MV-4-11 (cell line): Measurements from ENCODE around the gene DDI2.
"Not testable (repeated sequence)": the region's sequence is repeated elsewhere in the genome, so short reads cannot be mapped to it uniquely, and the experiment has no call there.

Experiments used
- DNase-seq: peaks from one replicate; lab custom pipeline; 2025; lab: John Stamatoyannopoulos, UW

Gene DDI2

GRCh38 chr1:15617173-15618076 lies at the start of gene DDI2:
Gene DDI2, plus strand, starts transcription at chr1:15617458. Its CDS starts 213 bp downstream, at chr1:15617671.
- DNase-seq: peak; percentile 93

- DNase-seq: no peak
Observed at GRCh38 chr1:15568387-15569073, 48.7 kb upstream of the DDI2 start.

DNA sequence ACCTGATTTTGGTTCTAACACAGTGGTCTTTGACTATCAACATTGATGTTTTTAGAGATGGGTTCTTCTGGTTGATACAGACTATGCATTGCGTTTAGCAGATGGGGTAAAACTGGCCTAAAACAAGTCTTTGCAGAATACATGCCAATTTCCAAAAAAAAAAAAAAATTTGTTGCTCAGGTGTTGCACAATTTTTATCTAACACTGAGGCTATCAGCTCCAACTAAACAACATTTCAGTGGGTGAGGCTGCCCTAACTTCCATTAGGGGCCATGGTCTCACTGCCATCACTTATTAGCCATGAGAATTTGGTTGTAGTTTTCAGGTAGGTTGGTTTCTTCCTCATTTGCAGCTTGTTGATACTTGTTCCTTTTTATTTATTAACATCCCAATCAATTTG lies 46.4 kb upstream of the DDI2 start:
- DNase-seq: no peak

DNA sequence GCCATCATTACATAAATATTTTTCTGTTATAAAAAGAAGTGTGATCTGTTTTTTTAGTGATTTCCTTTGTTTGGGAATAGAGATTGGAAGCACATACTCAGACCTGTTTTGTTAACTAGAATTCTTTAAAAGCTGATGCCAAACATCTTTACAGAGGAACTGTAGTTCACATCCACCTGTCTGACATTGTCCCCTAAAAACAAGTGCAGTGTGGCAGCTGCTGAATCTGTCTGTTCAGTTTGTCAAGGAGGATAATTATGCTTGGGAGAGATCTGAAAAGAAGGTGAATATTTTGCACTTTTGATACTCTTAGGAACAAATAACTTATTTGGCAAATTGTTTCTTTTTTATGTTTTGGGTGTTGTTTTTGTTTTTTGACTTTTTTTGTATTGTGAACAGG lies 46.0 kb upstream of the DDI2 start:
- DNase-seq: no peak

GRCh38 chr1:15573477-15573876 lies 43.8 kb upstream of the DDI2 start:
- peak; percentile 2 for DNase-seq

GRCh38 chr1:15574741-15575140 lies 42.5 kb upstream of the DDI2 start:
- no peak for DNase-seq

GRCh38 chr1:15575549-15576150 lies 41.6 kb upstream of the DDI2 start:
- DNase-seq: no peak

DNA sequence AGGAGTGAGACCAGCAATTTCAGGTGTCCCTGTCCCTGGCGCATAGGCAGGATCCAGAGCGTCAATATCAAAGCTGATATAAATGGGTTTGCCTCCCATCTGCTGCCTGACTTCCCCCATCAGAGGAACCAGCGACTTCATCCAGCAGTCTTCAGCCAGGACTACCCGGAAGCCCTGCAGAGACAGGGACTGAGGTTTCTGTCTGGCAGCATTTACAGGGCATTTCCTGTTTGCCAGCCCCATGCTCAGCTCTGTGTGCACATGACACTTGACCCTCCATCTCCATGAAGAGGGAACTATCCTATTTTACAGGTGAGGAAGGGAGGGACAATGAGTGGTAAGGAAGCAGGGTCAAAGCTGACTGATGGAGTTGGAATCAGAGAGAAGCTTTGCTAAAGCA lies 39.6 kb upstream of the DDI2 start:
- no peak for DNase-seq

DNA sequence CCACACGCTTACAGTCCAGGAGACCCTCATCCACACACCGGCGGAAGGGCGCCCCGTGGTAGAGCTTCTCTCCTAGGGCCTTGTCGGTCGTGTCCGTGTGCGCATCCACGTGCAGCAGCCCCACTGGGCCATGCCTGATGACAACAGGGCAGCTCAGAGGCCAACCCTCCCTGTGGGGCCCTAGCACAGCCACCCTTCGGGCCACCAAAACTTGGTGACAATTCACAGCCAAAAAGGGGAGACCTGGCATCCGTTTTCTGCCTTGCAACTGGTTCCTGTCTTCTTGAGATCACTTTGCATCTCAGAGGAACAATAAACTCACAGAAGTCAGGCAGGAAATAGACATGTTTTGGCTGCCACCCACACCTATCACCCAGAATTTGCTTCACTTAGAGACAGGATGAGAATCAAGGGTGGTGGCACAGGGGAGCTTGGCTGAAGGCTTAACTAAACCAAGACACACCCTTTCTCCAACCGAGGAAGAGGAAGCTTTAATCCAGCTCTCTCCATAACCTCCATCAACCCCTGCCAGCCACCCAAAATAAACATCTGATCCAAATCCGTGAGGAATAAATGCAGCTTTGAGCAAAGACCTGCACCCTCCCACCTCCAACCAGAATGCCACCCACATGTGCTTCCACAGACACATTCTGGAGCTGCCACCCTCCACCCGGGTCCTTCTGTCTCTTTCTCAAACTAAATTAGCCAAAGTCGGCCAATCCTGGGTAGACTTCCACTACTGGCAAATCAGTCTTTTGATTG lies 38.2 kb upstream of the DDI2 start:
- DNase-seq: peak; percentile 1

DNA sequence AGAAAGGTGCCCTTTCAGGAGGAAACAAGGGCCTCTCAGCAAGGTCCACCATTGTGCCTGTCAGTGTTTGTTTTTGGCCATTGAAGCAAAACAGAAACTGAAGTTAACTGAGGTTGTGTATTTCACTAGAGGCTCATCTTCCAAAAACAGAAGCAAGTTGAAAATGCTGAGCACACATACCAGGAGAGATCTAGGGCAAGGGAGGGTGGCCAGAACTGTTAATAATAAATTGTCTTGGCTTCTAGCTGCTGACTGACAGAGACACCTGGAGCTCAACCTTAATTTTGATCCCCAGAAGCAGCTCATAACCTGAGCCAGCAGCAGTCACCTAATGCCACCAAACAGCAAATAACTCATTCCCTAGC lies 37.6 kb upstream of the DDI2 start:
- no peak for DNase-seq

DNA sequence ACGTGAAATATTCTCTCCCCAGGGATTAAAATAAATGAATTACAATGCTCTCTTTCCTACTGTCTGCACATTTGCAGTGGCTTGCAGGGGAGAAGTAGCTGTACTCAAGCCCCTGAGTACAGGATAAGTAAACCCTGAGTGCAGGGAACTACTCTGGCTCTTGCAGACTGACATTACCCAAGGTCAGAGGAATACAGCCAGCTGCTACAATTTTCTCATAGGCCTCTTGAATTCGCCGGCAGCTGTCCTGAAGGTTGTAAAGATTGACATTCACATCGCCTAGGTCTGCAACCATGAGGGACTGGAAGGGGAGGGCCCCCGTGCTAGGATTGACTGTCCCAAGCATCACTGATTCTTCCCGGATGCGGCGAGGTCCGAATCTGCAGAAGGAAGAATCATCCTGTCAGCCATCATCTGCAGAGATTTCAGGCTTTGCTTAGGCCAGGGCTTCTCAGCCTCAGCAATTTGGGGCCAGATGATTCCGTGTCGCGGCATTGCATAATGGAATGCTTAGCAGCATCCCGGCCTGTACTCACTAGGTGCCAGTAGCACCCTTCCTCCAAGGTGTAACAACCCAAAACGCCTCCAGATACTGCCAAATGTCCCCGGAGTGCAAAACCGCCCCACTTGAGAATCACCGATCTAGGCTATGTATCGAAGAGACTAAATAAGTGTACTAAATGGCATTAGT lies 34.1 kb upstream of the DDI2 start:
- DNase-seq: no peak

DNA sequence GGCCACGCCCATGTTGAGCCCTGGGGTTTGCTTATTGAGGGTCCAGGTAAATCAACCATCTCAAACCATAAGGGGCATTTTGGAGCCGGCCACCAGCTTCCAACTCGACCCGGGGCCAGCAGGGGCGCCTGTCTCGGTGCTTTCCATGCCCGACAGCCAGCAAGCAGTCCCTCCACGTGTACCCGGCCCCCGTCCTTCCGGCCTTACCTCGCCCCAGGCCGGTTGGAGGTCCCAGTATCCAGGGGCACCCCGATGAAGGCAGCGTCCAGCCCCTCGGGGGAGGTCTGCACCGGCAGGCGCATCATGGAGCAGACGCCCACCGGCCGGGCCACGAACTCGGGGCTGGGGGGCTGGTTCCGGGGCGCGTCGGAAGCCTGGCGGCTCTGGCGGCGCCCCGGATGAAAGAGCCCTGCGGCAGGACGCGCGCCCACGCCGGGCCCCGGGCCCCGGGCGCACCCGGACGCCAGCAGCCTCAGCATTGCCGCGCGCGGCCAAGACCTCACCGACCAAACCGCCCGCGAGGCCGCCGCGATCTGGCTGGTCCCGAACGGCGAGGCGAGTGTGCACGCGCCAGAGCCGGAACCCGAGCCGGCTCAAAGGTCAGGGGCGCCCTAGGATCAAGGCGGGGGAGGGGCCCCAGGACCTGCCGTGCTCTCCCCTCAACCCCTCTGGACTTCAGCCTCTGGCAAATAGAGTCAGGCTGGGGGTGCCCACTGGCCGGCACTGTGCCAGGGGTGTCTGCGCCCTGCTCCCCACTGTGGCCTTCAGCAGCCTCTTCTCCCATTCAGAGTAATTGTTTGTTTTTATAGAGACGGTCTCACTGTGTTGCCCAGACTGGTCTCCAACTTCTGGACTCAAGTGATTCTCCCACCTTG lies 32.5 kb upstream of the DDI2 start, which contains the start of gene AGMAT:
AGMAT (minus strand) TSS at position 563 of the 875 bp plus-strand sequence; CDS start at position 479, 84 bp downstream.
- DNase-seq: peak; percentile 39

DNA sequence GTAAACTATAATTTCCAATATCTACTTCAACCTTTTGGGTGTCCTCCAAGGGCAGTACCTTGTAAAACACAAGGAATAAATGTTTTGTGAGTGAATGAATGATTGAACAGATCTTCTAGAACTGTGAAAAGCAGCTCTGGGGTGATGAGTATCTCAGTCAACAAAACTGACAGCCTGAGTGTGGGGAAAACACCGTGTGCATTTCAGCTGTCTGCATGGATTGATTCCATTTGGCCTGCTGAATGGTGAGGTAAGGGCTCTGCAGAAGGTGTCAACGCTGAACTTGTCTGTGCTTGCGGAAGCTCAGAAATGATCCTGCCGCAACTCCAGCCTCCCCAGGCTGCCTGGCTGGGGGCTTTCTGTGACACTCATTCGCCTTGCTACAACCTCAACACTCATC lies 25.0 kb upstream of the DDI2 start:
- no peak for DNase-seq

- DNase-seq: no peak
Observed at GRCh38 chr1:15595809-15596617, 21.2 kb upstream of the DDI2 start.

DNA sequence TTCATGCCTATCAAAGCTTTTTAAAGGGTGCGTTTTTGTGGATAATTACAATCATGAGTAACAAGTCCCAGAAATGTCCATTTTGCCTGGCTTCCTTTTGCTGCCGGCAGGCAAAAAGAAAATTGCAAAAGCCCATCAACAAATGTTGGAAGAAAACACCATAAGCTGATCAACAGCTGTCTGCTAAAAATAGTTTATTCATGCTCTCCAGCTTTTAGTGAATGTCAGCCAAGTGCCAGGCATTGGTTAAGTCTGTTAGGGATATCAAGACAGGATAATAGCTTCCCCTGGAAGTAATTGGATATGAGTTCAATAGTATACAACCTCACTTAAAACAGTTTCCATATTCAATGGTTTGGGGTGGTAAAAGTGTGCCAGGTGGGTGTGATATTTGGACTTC lies 18.8 kb upstream of the DDI2 start:
- no peak for DNase-seq

GRCh38 chr1:15603050-15603965 lies 13.9 kb upstream of the DDI2 start:
- DNase-seq: peak; percentile 95

- peak; percentile 47 for DNase-seq
Observed at GRCh38 chr1:15603966-15604282, 13.3 kb upstream of the DDI2 start.

DNA sequence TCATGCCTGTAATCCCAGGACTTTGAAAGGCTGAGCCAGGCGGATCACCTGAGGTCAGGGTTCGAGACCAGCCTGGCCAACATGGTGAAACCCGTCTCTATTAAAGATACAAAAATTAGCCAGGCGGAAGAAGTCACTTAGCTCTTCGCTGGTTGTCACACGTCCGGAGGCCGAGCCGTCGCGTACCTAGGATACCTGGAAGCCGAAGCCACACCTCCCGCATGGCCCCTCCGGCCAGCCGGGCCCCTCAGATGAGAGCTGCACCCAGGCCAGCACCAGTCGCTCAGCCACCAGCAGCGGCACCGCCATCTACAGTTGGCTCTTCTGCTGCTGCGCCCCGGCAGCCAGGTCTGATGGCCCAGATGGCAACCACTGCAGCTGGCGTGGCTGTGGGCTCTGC lies 12.9 kb upstream of the DDI2 start:
- DNase-seq: not testable (repeated sequence)
